ENCODE data around the gene GAA. TPM values are rescaled to one million over a fixed set of nuclear protein-coding genes. Genes with fewer than 3 reads are reported as not detected.
A peak's percentile ranks its signal among the peaks of the same experiment; 100 is the strongest.

Gene GAA
- total RNA-seq, 1 experiment from 2014 or later = 30.3 TPM

DNA sequence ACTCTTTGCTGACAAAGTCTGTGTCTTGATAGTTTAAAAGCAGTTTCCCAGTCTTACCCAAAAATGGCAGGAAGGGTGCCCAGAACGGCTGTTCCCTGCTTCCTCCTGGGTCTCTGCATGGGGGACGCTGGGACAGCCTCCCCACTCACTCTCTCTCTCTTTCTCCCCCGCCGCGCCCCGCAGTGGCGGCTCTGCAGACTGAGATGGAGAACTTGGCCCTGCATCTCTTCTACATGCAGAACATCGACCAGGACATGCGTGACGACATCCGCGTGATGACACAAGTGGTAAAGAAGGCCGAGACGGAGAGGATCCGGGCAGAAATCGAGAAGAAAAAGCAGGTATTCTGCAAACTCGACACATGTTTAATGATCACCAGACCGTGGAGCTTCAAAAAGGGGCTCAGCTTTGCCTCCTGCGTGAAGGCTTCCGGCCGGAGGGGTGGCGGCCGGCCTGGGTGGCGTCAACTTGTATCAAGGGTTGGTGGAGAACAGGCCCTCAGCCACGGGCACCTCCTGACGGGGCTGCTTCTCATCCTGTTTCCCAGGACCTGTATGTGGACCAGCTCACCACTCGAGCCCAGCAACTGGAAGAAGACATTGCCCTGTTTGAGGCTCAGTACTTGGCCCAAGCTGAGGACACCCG, 42.9 kb upstream of the GAA start:
- Histone ChIP-seq H3K27ac (ENCODE audit: insufficient read length, low read depth, low read length) (no peak overlapping the region), H3K79me2 (ENCODE audit: insufficient read depth, low read length) (no peaks in the 10 kb centered on the region), H2BK20ac (ENCODE audit: low read depth, low read length, poor library complexity, severe bottlenecking) (no peak overlapping the region), H3K9me3 (ENCODE audit: control insufficient read depth, low read depth, low read length) (no peaks in the 10 kb centered on the region), H3T11ph (ENCODE audit: low read length) (no peak overlapping the region), H4K20me1 (ENCODE audit: control insufficient read depth, insufficient read depth, insufficient read length) (no peaks in the 10 kb centered on the region), H3K18ac (ENCODE audit: insufficient read length, low read depth, low read length) (no peak overlapping the region), H3K4me2 (ENCODE audit: insufficient read depth, insufficient read length, low read length) (no peak overlapping the region), H4K8ac (replicated peaks; ENCODE audit: insufficient read length, low read depth, low read length) (no peak overlapping the region), H4K5ac (ENCODE audit: insufficient read length, low read depth, low read length) (no peak overlapping the region), H2AK5ac (ENCODE audit: insufficient read length, low read length) (no peak overlapping the region), H2BK120ac (ENCODE audit: low read depth, low read length, poor library complexity, severe bottlenecking) (no peak overlapping the region), H2BK15ac (ENCODE audit: low read depth, low read length) (no peak overlapping the region), H3K79me1 (ENCODE audit: insufficient read depth, low read depth, low read length, poor library complexity, severe bottlenecking) (no peaks in the 10 kb centered on the region), H3K23ac (ENCODE audit: insufficient read length, low read depth, low read length) (no peak overlapping the region), H3K4me1 (ENCODE audit: insufficient read depth, low read length) (no peaks in the 10 kb centered on the region), H2BK5ac (ENCODE audit: insufficient read length, low read length) (no peak overlapping the region), H3K23me2 (ENCODE audit: insufficient read length, low read depth, low read length, poor library complexity, severe bottlenecking) (no peaks in the 10 kb centered on the region), H3K56ac (ENCODE audit: insufficient read length, low read depth, low read length) (no peak overlapping the region), H4K91ac (ENCODE audit: insufficient read length, low read depth, low read length) (no peak overlapping the region), H3K27me3 (ENCODE audit: insufficient read depth, low read length) (no peaks in the 10 kb centered on the region), H3K14ac (ENCODE audit: insufficient read depth, low read length) (no peak overlapping the region; the same call in 1 of the 2 replicates), H2BK12ac (ENCODE audit: insufficient read length, low read depth, low read length) (no peak overlapping the region), H3K4ac (ENCODE audit: low read depth, low read length) (no peak overlapping the region), H2AFZ (ENCODE audit: low read length) (no peak overlapping the region), H3K9ac (ENCODE audit: extremely low read depth, insufficient read length, low read length) (no peak overlapping the region)
- no CpG with 5 or more reads among the region's 28 CpGs for WGBS (ENCODE audit: extremely low coverage, insufficient read length, low lambda C conversion rate)
- H3K36me3 Mint-ChIP-seq (ENCODE audit: insufficient read depth in 1 of 3, low read depth in 3 of 3) = peaks cover 0 to 5% (median 2%) of the 10 kb centered on the region in 3 experiments; a peak in 3 of 7 replicates
- peaks cover 8 to 15% of the 10 kb centered on the region in 2 experiments for H3K4me1 Mint-ChIP-seq
- TF ChIP-seq, protein P1, sequence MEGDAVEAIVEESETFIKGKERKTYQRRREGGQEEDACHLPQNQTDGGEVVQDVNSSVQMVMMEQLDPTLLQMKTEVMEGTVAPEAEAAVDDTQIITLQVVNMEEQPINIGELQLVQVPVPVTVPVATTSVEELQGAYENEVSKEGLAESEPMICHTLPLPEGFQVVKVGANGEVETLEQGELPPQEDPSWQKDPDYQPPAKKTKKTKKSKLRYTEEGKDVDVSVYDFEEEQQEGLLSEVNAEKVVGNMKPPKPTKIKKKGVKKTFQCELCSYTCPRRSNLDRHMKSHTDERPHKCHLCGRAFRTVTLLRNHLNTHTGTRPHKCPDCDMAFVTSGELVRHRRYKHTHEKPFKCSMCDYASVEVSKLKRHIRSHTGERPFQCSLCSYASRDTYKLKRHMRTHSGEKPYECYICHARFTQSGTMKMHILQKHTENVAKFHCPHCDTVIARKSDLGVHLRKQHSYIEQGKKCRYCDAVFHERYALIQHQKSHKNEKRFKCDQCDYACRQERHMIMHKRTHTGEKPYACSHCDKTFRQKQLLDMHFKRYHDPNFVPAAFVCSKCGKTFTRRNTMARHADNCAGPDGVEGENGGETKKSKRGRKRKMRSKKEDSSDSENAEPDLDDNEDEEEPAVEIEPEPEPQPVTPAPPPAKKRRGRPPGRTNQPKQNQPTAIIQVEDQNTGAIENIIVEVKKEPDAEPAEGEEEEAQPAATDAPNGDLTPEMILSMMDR (conservative IDR thresholded peaks at IDR 0.05) = no peak
- no peak overlapping the region for H3K4me3 Mint-ChIP-seq
- H3K9me3 Mint-ChIP-seq = no peaks in the 10 kb centered on the region
- 0 out of 7 replicates have a peak overlapping the region, but pooled peaks of 1 of the 3 experiments have one; percentile 44 for H3K27ac Mint-ChIP-seq
- no peak for DNase-seq
- H3K27me3 Mint-ChIP-seq (ENCODE audit: low read depth) = no peaks in the 10 kb centered on the region

Data from H9 (cell line).